Peyer's patch (tissue), 4 donors: ENCODE results near the gene ZNF43. TPM values are rescaled to one million over a fixed set of nuclear protein-coding genes. Genes with fewer than 3 reads are reported as not detected.
"Not testable (repeated sequence)": the region's sequence is repeated elsewhere in the genome, so short reads cannot be mapped to it uniquely, and the experiment has no call there.

ENCODE experiments used
- DNase-seq, 3 donors: peaks; one replicate each; pipeline ENCODE4 v3.0.0-alpha.2; 2017 to 2019
- H3K27ac ChIP-seq, 4 donors: fragments of 200-600 bp; sonication (generic); one replicate each; pipeline ENCODE4 v1.5.1; 2016 to 2019
- H3K27me3 ChIP-seq, 2 donors: fragments of 200-600 bp; sonication (generic); one replicate each; pipeline ENCODE4 v1.5.1; 2019
- H3K36me3 ChIP-seq, 3 donors: fragments of 200-600 bp; sonication (generic); one replicate each; pipeline ENCODE4 v1.5.1; 2016 to 2019
- H3K4me1 ChIP-seq, 4 donors: fragments of 200-600 bp; sonication (generic); one replicate each; pipeline ENCODE4 v1.5.1; 2016 to 2019
- H3K4me3 ChIP-seq, 4 donors: fragments of 200-600 bp; sonication (generic); 1 replicate in 3 of 4; 2 replicates in 1 of 4; pipeline ENCODE4 v1.5.1; 2016 to 2019; ENCODE audit warnings: mild to moderate bottlenecking in 1 of 4
- H3K9me3 ChIP-seq, 4 donors: fragments of 200-600 bp; sonication (generic); one replicate each; pipeline ENCODE4 v1.5.1; 2016 to 2019; ENCODE audit warnings: mild to moderate bottlenecking in 1 of 4
- POLR2A ChIP-seq, 2 donors: fragments of 450-650 bp; IDR thresholded peaks; one replicate each; pipeline ENCODE4 v1.5.1; 2017; ENCODE audit warnings: antibody characterized with exemption in 2 of 2, mild to moderate bottlenecking in 2 of 2, moderate library complexity in 2 of 2
- total RNA-seq, 4 donors: library from RNA; depleted of rRNA; stranded (reverse); fragments of >200 nt; gene quantifications; one replicate each; pipeline ENCODE4 v1.1.0, GENCODE V29; 2016
- TF ChIP-seq, protein P1 (sequence below), 6 experiments: fragments of 450-650 bp in 4 of 6; fragments of 200-600 bp in 2 of 6; sonication (generic) in 1 of 6; IDR thresholded peaks; one replicate each; pipeline ENCODE4 v1.5.1; 2017 to 2019; ENCODE audit warnings: antibody characterized with exemption in 6 of 6, mild to moderate bottlenecking in 3 of 6, moderate library complexity in 1 of 6

Gene ZNF43
- total RNA-seq, result 10 to 100 TPM; 11.4 to 45.4 (median 13.0) TPM

DNA sequence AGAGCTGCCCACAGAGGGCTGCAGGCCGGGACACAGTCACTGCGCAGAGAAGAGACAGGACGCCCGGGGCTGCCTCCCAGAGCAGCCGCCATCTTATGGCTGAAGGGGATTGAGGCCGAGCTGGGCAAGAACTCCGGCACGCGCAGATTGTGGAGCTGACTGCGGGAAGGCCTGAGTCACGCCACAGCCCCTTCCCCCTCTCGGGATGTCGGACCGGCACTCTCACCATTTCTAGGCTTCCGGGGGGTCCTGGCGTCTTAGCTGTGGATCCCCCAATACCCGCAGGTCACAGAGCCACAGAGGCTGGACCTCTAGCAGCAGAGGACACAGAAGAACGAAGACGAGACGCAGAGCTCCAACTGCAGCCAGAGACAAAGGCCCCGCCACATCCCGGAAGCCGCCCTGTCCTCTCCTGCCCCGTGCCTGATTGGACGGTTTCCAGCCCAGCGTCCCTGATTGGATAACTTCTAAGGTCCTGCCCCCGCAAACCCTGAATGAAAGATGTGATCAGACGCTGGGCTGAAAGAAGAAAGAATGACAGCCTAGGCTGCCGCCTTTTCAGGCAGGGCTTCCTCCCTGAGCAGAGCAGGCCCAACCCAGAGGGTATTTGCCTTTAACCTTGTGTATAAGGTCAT lies at the start of gene ZNF43:
Gene ZNF43 (minus strand): TSS at position 373 of the 635 bp plus-strand sequence. CDS start 144 bp downstream, at position 229.
- Histone ChIP-seq H3K27ac (peak within 1 kb of the TSS; percentile 84 to 94 (median 90)), H3K9me3 (no peaks in the 10 kb centered on the region)
- TF ChIP-seq, protein P1, sequence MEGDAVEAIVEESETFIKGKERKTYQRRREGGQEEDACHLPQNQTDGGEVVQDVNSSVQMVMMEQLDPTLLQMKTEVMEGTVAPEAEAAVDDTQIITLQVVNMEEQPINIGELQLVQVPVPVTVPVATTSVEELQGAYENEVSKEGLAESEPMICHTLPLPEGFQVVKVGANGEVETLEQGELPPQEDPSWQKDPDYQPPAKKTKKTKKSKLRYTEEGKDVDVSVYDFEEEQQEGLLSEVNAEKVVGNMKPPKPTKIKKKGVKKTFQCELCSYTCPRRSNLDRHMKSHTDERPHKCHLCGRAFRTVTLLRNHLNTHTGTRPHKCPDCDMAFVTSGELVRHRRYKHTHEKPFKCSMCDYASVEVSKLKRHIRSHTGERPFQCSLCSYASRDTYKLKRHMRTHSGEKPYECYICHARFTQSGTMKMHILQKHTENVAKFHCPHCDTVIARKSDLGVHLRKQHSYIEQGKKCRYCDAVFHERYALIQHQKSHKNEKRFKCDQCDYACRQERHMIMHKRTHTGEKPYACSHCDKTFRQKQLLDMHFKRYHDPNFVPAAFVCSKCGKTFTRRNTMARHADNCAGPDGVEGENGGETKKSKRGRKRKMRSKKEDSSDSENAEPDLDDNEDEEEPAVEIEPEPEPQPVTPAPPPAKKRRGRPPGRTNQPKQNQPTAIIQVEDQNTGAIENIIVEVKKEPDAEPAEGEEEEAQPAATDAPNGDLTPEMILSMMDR (IDR thresholded peaks at IDR 0.05), result no peak
- peak; percentile 75 to 76 for TF ChIP-seq POLR2A (IDR thresholded peaks at IDR 0.05)

DNA sequence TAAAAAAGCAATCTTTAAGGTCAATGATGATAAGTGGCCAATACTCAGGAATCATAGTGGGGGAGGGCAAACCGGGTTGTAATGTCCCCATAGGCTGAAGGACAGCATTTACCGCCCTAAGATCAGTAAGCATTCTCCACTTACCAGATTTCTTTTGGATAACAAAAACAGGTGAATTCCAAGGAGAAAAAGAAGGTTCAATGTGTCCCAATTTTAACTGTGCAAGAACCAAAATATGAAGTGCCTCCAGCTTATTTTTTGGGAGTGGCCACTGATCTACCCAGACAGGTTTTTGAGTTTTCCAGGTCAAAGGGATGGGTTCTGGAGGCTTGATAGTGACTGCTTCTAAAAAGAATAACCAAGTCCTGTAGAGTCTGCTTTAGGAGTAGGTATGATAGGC lies 49.5 kb upstream of the ZNF43 start:
- H3K36me3 ChIP-seq, H3K27ac ChIP-seq, H3K4me1 ChIP-seq, H3K9me3 ChIP-seq, H3K4me3 ChIP-seq, H3K27me3 ChIP-seq, DNase-seq: not testable (repeated sequence)

More for the DNA sequence above, at the start of gene ZNF43:
- peak; percentile 92 to 98 (median 96) for DNase-seq
- H3K36me3 ChIP-seq, result peaks cover 0 to 8% (median 0%) of the 10 kb centered on the region in 3 donors
- peaks cover 0 to 5% (median 0%) of the 10 kb centered on the region in 4 donors for H3K4me1 ChIP-seq
- peak within 1 kb of the TSS; percentile 52 to 83 (median 73) for H3K4me3 ChIP-seq
- H3K27me3 ChIP-seq, result no peaks in the 10 kb centered on the region

DNA sequence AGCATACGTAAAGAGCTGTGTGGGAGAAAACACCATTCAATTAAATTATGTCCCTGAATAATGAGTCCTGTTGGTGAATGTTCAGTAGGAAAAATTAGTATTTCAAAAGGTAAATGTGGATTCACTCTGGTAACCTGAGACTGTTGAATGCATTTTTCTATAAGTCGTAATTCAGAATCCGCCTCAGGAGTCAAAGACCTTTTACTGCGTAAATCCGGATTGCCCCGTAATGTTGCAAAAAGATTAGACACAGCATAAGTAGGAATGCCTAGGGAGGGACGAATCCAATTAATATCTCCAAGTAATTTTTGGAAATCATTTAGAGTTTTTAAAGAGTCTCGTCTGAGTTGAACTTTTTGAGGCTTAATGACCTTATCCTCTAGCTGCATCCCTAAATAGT lies 48.8 kb upstream of the ZNF43 start:
- H3K27ac ChIP-seq, H3K4me1 ChIP-seq, DNase-seq, H3K9me3 ChIP-seq, H3K27me3 ChIP-seq, H3K36me3 ChIP-seq, H3K4me3 ChIP-seq: not testable (repeated sequence)

DNA sequence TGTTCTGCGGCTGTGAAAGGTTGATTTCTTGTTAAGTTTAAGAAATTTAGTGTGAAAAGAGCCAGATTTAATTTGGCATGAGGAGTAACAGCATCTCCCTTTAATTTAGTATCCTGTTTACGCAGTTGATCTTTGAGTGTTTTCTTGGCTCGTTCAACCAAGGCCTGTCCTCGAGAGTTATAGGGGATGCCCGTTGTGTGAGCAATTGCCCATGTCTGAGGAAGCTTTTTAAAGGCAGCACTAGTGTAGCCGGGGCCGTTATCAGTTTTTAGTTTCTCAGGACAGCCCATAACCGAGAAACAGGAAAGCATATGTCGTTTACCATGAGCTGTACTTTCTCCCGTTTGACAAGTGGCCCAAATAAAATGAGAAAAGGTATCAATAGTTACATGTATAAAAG lies 47.5 kb upstream of the ZNF43 start:
- Histone ChIP-seq H3K4me1 (no peaks in the 10 kb centered on the region), H3K27ac (no peak overlapping the region), H3K27me3 (no peaks in the 10 kb centered on the region), H3K9me3 (no peaks in the 10 kb centered on the region), H3K4me3 (no peak overlapping the region), H3K36me3 (no peaks in the 10 kb centered on the region)
- TF ChIP-seq, protein P1 (IDR thresholded peaks at IDR 0.05), result no peak
- TF ChIP-seq POLR2A (IDR thresholded peaks at IDR 0.05), result no peak
- no peak for DNase-seq

DNA sequence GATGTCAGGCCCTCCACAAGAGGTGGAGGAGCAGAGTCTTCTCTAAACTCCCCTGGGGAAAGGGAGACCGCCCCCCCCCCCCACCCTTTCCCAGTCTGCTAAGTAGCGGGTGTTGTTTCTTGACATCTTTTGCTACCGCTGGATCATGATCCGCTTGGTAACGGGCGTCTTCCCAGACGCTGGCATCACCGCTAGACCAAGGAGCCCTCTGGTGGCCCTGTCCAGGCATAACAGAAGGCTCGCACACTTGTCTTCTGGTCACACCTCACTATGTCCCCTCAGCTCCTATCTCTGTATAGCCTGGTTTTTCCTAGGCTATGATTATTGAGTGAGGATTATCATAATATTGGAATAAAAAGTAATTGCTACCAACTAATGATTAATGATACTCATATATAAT lies 44.8 kb upstream of the ZNF43 start:
- DNase-seq, H3K9me3 ChIP-seq, H3K36me3 ChIP-seq, H3K27ac ChIP-seq, H3K4me1 ChIP-seq, H3K27me3 ChIP-seq, H3K4me3 ChIP-seq: not testable (repeated sequence)
- TF ChIP-seq, protein P1 (IDR thresholded peaks at IDR 0.05), result peak in 1 of 6 experiments; percentile 12

DNA sequence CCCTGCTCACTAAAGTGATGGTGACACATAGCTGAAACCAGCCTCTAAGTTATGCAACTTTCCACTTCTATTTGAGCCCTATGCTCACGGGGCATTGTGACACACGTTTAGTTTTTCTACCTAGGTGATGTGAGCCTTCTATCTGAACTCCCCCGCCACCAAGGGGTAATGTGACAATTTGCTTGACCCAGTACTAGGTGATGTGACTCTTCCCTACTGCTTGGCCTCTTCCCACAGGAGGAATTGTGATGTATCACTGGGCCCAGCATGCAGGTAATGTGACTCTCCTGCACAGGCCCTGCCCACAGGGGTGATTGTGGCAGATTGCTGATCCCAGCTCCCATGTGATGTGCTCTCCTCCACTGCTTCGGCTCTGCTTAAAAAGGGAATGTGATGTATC lies 42.7 kb upstream of the ZNF43 start:
- no peak for TF ChIP-seq POLR2A (IDR thresholded peaks at IDR 0.05)
- TF ChIP-seq, protein P1 (IDR thresholded peaks at IDR 0.05), result no peak
- DNase-seq, result no peak
- H3K36me3 ChIP-seq, result no peaks in the 10 kb centered on the region
- no peak overlapping the region for H3K27ac ChIP-seq
- no peaks in the 10 kb centered on the region for H3K4me1 ChIP-seq
- no peaks in the 10 kb centered on the region for H3K27me3 ChIP-seq
- no peaks in the 10 kb centered on the region for H3K9me3 ChIP-seq
- no peak overlapping the region for H3K4me3 ChIP-seq

DNA sequence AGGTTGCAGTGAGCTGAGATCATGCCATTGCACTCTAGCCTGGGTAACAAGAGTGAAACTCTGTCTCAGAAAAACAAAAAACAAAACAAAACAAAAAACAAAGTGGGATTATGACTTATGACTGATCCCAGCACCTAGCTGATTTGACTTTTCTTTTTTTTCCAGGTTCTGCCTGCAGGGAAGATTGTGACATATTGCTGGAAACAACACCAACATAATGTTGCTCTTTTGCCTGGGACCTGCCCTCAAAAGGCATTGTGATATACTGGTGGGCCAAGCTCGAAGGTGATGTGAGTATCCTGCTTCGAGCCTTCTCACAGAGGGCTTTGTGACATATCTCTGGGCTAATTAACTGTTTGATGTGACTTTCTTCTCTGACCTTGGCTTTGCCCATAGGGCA lies 42.0 kb upstream of the ZNF43 start:
- TF ChIP-seq POLR2A (IDR thresholded peaks at IDR 0.05), result no peak
- Histone ChIP-seq H3K9me3 (no peaks in the 10 kb centered on the region), H3K36me3 (no peaks in the 10 kb centered on the region), H3K27me3 (no peaks in the 10 kb centered on the region), H3K4me3 (no peak overlapping the region), H3K27ac (no peak overlapping the region), H3K4me1 (no peaks in the 10 kb centered on the region)
- DNase-seq, result no peak

DNA sequence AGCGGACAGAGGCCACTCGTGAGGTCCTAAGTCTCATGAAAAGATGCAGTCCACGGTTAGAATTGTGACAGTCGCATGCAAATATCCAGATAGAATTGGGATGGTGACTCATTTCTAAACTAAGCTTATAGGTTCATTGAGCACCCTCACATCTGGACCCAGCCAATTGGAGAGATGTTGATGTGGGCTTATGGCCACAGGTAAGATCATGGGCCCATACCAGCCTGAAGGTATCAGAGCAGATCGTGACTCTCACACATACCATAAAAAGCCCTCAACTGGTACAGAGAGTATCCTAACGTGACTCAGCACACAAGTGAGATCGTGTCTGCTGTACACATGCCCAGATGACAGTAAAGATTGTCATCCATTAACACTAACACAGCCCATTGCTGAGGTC lies 40.6 kb upstream of the ZNF43 start:
- not testable (repeated sequence) for DNase-seq, H3K9me3 ChIP-seq, H3K4me1 ChIP-seq, H3K4me3 ChIP-seq, H3K27ac ChIP-seq, H3K27me3 ChIP-seq, H3K36me3 ChIP-seq
